Inferior parietal cortex (tissue), 1 donor: ENCODE data around the gene FBRSL1.

ENCODE experiments used
- DNase-seq: peaks from one replicate; pipeline ENCODE4 v3.0.0-alpha.2; 2016; ENCODE audit errors: extremely low spot score

FBRSL1 gene

GRCh38 chr12:132483612-132484011, 6.3 kb upstream of the FBRSL1 start:
- DNase-seq = no peak

GRCh38 chr12:132484183-132484890, 5.6 kb upstream of the FBRSL1 start:
- no peak for DNase-seq

GRCh38 chr12:132484891-132485441, 5.0 kb upstream of the FBRSL1 start:
- no peak for DNase-seq

GRCh38 chr12:132485619-132486018, 4.3 kb upstream of the FBRSL1 start:
- no peak for DNase-seq

GRCh38 chr12:132486168-132486567, 3.8 kb upstream of the FBRSL1 start:
- DNase-seq = no peak

- no peak for DNase-seq
Measured at GRCh38 chr12:132486576-132486975, 3.4 kb upstream of the FBRSL1 start.

GRCh38 chr12:132487311-132487741, 2.6 kb upstream of the FBRSL1 start:
- no peak for DNase-seq

- DNase-seq = no peak
Measured at GRCh38 chr12:132488127-132489077, 1.5 kb upstream of the FBRSL1 start.

GRCh38 chr12:132489078-132489601, 811 bp upstream of the FBRSL1 start:
- no peak for DNase-seq

- no peak for DNase-seq
Measured at GRCh38 chr12:132490422-132491137, 629 bp downstream of the FBRSL1 start.

- DNase-seq = no peak
Measured at GRCh38 chr12:132491138-132491663, 1.2 kb downstream of the FBRSL1 start.

GRCh38 chr12:132491761-132492378, 1.9 kb downstream of the FBRSL1 start:
- no peak for DNase-seq

GRCh38 chr12:132492522-132492921, 2.6 kb downstream of the FBRSL1 start:
- DNase-seq = no peak

GRCh38 chr12:132492951-132493350, 3.0 kb downstream of the FBRSL1 start:
- no peak for DNase-seq

- no peak for DNase-seq
Measured at GRCh38 chr12:132493482-132494178, 3.7 kb downstream of the FBRSL1 start.

GRCh38 chr12:132494294-132495164, 4.6 kb downstream of the FBRSL1 start:
- DNase-seq = no peak

GRCh38 chr12:132495165-132495544, 5.2 kb downstream of the FBRSL1 start:
- DNase-seq = no peak

GRCh38 chr12:132495629-132496357, 5.8 kb downstream of the FBRSL1 start:
- DNase-seq = no peak

- no peak for DNase-seq
Measured at GRCh38 chr12:132496358-132496669, 6.4 kb downstream of the FBRSL1 start.
